ENCODE results near the gene GMDS.

DNA sequence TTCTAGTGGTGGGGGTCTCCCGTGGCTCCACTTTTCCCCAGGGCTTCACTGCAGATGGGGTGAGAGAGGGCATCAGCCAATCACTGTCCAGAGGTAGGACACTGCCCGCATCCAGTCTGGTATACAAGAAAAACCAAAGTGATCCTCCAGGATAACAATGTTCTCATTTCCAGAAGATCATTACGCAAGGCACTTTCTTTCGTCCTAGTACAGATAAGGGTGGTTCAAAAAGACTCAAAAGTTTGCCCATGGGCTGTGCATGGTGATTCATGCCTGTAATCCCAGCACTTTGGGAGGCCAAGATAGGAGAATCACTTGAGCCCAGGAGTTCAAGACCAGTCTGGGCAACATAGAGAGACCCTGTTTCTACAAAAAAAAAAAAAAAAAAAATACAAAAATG lies 16.4 kb downstream of the GMDS start:
- TF ChIP-seq, protein P1, sequence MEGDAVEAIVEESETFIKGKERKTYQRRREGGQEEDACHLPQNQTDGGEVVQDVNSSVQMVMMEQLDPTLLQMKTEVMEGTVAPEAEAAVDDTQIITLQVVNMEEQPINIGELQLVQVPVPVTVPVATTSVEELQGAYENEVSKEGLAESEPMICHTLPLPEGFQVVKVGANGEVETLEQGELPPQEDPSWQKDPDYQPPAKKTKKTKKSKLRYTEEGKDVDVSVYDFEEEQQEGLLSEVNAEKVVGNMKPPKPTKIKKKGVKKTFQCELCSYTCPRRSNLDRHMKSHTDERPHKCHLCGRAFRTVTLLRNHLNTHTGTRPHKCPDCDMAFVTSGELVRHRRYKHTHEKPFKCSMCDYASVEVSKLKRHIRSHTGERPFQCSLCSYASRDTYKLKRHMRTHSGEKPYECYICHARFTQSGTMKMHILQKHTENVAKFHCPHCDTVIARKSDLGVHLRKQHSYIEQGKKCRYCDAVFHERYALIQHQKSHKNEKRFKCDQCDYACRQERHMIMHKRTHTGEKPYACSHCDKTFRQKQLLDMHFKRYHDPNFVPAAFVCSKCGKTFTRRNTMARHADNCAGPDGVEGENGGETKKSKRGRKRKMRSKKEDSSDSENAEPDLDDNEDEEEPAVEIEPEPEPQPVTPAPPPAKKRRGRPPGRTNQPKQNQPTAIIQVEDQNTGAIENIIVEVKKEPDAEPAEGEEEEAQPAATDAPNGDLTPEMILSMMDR (conservative IDR thresholded peaks at IDR 0.05 in 1 of 2, IDR thresholded peaks at IDR 0.05 in 1 of 2; ENCODE audit: extremely low read depth in 1 of 2, insufficient read depth in 1 of 2, low read depth in 1 of 2, low read length in 2 of 2): no peak
- no peak for TF ChIP-seq EZH2 (IDR thresholded peaks at IDR 0.05; ENCODE audit: borderline replicate concordance, low read length)
